Activated CD8-positive, alpha-beta memory T cell treated with anti-CD3 and anti-CD28 coated beads for 24 hours (primary cell): ENCODE measurements around the gene LPP.

Source experiments
- DNase-seq: peaks from one replicate; pipeline ENCODE4 v3.0.0-alpha.2; 2020

The LPP gene

DNA sequence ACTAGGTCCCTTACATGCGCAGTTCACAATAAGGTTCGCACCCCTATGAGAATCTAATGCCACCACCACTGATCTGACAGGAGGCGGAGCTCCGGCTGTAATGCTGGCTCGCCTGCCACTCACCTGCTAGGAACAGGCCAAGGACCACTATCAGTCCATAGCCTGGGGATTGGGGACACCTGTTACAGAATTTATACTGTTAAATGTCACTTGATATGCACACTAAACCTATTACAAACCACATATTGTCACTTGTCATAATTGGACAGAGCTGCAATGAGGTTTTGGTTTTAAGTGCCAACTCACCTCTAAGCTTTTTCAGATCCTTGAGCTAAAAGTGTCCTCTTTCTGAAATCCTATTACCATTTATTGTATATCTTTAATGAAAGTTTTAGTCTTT is 509.9 kb downstream of the LPP start:
- no peak for DNase-seq

DNA sequence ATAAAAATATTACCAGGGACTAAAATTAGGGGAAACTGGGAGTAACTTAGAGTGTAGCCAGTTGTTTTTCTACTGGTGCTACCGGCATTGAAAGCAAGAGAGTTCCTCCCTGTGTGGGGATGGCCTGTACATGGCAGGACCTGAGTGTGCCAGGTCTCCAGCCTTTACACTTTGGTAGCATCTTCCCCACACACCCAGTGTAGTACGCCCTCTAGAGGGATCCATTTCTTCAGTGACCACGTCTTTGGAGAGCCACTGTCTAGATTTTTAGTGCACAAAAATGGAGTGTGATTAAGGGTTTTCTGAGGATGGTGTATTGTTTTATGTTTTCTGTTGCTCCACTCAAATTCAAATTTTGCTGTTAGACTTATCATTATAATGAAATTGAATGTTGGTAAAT is 510.8 kb downstream of the LPP start:
- DNase-seq = no peak

DNA sequence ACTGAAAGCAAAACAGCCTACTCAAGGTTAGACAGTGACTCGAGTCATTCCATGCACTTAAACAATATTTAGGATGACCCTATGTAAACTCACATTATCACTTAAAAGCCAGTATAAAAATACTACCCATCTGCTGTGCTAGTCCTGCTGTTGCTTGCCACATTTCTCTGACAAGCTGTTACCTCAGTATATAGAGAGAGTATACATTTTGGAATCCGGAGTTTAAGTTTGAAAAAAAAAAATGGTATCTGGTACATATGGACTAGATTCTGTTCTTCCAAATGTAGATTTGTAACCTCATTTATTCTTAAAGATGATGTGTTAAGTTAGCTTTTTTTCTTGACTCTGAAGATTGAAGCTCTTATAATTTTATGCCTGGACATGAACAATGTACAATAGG is 514.0 kb downstream of the LPP start:
- DNase-seq = no peak

DNA sequence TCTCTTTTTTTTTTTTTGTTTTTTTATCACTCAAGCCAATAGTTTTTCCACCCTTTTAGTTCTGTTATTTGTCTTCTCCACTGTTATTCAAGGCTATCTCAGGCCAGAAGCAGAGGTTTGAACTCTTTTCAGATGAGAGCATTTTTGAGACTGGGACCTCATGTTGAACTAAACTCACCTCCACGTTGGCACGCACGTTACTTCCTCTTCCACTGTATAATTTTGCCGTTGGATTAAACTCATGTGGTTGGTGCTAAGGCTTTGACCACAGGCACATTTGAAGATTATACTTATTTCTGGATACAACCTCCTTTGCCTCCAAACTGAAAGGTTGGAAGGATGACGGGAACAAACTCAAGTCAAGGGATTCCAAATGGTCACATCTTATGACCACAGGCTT is 516.5 kb downstream of the LPP start:
- DNase-seq = no peak

DNA sequence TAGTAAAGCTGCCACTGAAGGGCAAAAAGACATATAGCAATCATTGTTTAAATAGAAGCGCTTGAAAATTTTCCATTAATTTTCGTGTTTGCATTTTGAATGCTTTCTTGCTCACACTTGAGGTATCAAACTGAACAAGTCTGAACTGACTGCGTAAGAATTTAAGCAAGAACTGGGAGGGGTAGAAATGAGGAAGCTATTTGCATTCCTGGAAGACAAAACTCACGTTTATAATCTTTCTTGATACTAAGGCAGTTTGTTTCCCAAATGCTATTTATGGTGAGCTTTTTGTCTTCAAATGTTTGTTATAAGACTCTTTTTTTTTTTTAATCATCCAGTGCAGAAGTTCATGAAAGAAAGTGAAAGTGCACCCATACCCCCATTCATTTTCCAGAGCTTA is 518.0 kb downstream of the LPP start:
- DNase-seq = no peak

DNA sequence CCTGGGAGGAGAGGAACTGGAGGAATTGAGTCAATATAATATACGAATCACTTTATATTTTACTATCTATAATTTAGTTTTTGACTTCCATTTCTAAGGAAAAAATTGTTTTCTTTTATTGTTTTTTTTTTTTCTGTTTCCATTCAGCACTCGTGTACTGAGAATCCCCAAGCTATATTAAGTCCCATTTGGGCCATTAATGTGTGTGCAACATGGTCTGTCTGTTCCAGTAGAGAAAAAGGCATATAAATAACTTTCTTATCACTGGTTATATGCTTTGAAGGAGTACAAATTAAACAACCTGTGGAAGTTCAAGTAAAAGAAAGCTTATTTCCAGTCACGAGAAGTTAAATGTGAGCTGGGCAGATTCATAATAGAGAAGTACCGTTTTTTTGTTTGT is 518.9 kb downstream of the LPP start:
- DNase-seq = no peak

GRCh38 chr3:188673646-188674186 is 519.8 kb downstream of the LPP start:
- no peak for DNase-seq

GRCh38 chr3:188674595-188674994 is 520.6 kb downstream of the LPP start:
- no peak for DNase-seq

GRCh38 chr3:188677344-188677743 is 523.4 kb downstream of the LPP start:
- no peak for DNase-seq

DNA sequence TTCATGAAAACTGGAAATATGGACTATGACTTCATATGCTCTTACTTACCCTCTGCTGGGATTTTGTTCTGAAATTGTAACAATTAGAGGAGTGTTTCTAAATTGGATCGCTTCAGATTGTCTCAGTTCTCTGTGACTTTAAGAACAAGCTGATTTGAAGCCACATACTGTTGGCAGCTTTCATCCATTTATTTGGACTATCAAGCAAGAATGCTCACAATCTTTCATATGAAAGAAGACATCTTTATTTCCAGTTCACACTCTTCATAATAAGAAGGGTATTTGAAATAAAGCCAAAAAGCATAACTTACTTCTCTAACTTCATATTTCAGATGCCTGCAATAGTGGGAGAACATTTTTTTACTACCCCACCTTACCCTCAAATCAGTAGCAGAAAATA is 526.2 kb downstream of the LPP start:
- DNase-seq = no peak

GRCh38 chr3:188680605-188681004 is 526.6 kb downstream of the LPP start:
- DNase-seq = no peak

GRCh38 chr3:188682316-188682715 is 528.4 kb downstream of the LPP start:
- DNase-seq = no peak

DNA sequence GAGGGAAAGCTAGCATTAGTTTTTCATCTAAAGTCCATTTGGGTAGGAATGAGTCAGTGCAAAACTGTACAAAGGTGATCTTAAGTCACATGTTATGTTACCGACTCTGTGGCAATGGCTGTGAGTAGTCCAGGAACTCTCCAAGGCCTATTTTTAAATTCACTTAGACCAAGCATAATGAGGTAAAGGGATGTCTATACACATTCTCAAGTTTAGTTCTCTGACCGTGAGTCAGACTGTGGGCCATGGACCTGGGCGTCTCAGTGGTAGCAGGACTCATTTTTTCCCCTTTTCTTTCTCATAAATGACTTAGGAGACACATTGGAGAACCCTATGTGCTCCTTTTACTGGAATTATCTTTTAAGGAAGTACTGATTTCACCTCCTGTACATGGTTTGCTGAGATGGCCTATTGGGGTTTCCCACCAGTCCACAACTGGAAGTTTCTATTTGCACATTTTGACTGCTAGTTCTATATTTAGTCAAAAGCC is 529.1 kb downstream of the LPP start:
- no peak for DNase-seq

DNA sequence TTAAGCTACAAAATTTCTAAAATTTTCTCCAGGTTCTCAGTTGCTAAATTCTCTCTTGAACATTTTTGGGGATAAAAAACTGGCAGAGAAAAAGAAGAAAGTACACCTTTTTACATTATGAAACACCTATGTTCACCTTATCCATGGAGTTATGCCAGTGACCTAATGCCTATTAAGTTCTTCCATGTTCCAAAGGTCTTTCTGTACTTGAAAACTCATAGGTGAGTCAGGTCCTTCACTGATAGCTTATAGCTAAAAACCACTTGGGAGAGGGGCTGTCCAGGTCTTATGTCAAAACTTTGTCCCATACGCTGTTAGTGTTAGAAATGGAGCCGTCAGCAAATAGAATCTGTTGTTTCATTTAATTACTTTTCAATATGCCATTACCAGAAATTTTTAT is 530.3 kb downstream of the LPP start:
- DNase-seq = no peak

- DNase-seq = no peak
These were observed 531.8 kb downstream of the LPP start for GRCh38 chr3:188685789-188686188.

- no peak for DNase-seq
These were observed 532.4 kb downstream of the LPP start for GRCh38 chr3:188686324-188686723.

GRCh38 chr3:188687389-188687788 is 533.4 kb downstream of the LPP start:
- DNase-seq = no peak

DNA sequence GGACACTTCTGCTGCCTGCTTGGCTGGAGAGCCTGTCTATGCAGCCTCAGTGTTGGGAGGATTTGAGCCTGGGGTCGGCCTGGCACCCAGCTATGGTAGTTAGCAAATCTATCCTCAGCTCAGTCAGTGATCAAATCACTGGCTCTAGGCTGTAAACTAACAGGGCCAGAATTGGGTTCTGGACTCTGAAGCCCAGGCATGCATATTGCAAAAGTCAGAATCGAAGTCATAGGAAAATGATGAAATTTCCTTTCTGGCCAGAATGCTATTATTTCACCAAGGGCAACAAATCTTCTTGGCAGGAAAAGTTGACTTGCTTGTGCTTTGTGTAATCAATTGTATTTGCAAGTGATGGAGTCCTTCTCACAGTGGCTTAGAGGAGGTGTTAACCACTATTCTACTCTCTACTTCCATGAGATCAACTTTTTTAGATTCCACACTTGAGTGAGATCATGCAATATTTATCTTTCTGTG is 535.2 kb downstream of the LPP start:
- no peak for DNase-seq

DNA sequence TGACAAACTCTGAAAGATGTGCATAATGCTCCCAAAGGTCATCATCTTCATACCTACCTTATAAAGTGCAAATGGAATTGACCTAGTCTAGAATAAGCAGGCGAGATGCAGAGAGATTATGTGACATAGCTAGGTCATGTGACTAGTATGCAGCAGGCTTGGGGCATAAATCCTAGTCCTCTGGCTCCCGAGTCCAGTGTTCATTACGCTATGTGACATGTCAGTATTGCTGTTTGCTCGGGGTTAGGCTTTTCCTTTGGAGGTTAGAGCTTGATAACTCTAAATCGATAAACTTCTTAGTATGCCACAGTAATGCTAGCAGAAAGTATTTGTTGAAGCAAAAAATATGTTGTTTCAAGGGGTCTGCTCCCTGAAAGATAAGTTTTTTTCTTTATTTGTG is 536.1 kb downstream of the LPP start:
- DNase-seq = no peak

DNA sequence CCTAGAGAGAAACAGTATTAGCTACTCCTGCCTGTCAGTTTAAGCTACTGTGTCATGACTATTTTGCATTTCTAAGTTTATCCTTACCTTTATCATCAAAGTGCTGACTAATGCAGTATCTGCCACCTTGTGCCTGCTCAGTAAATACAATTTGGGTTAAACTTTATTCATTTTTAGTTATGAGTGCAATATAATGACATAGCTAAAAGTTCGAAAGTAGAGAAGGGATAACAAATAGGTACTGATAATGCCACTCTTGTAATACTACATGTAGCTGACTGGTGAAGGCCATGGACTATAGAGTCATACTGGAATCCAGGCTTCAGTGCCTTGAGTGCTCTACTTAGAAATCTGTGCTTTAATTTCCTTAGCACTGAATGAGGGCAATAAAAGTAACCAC is 537.0 kb downstream of the LPP start:
- DNase-seq = no peak

DNA sequence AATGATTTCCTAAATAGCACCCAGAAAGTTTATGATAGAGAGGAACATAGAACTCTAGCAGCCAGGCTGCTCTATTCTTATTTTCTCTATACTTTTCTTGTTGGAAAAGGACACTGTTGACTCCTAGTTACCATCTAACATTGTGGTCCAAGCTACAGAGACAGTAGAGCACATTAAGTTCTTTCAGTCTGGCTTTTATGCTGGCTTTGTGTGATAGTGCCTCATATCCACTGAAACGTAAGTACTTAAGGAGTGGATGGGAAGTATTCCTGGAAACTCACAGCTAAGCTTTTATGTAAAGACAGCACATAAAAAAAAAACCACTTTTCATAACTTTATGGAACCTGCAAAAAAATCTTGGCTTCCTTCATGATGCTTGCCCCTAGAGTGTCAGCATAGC is 537.7 kb downstream of the LPP start:
- DNase-seq = no peak

DNA sequence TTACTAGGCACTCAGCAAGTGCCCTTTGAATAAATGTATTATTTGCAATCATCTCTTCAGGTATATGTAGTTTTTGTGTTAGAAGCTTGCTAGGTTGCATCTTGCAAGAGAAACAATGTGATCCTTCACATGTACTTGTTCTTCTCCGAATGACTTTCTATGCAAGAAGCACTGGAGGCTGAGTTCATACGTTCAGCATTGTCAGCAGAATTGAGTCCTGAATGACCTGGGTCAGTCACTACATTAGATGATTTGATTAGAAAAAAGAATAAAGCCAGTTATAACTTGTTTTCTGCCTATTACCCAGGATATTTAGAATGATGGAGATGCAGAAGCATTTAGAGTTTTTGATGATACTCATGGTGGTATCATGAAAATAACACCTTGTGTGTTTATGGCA is 538.7 kb downstream of the LPP start:
- DNase-seq = no peak

DNA sequence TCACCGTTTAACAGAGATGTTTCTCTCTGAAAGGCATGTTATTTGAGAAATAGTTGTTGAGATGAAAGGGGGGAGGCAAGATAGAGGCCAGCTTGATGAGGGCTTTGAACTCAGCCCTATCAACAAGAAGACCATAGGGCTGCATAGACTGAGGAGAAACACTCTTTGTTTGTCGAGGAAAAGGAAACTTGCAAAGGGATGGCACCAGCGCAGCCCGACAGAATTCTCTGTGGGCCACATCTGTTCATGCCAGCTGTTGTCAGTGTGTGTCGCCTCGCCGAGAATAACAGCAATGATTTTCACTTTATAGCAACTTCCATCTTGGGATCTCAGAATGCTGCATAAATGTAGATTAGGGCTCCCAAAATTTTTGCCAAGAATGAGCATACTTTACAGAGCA is 539.5 kb downstream of the LPP start:
- DNase-seq = no peak

DNA sequence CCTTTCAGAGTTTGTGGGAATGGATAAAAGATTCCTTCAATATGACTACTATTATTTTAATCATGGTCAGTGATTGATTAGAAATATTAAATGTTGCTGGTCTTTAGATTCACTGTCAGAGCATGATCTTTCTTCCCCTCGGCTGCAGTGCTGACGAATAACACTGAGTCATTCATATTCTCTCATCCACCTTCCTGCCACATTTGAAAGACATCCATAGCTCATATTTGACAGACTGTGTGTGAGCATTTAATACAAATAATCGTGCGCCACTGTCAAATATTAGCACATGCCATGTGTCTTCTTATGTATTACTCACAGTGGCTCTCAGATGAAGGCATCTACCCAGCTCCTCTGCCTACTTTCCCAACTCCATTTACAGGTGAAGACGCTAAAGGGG is 541.3 kb downstream of the LPP start:
- DNase-seq = no peak

GRCh38 chr3:188697127-188697526 is 543.2 kb downstream of the LPP start:
- DNase-seq = no peak

DNA sequence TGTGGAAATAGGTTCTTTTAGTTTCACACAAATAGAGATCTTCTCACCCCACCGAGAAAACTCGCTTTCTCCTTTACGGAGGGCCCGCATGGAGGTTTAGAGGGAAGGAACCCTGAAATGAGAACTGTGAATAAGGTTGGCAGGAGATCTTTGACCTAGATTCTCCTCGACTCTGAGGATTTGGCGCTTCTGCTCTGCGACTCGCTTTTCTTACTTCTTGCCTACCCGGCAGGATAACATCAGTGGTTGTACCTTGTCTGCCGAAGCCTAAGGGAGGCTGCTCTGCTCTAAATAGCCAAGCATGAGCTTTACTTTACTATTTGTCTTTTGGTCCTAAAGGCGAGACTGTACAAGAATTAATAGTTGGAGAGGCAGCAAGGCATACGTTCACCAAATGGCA is 544.5 kb downstream of the LPP start:
- DNase-seq = no peak
